Breast epithelium (tissue), 3 donors: ENCODE data around the gene KRT6C. TPM values are rescaled to one million over a fixed set of nuclear protein-coding genes. Genes with fewer than 3 reads are reported as not detected.

Source experiments
- total RNA-seq, 3 donors: library from RNA; depleted of rRNA; stranded (reverse); fragments of >200 nt; gene quantifications; one replicate each; pipeline ENCODE4 v1.1.0, GENCODE V29; 2016

The KRT6C gene
- total RNA-seq, 3 donors from 2014 or later: not detected

Other genes with a start within 250 kb of the KRT6C start
- gene KRT7, start 240.6 kb downstream of the KRT6C start, total RNA-seq: 1,000 to 10,000 TPM in 1 of 3 donors, 100 to 1,000 TPM in 1, 1 to 10 TPM in 1; 4.2 to 1,051 (median 358) TPM
- gene KRT86, start 199.2 kb downstream of the KRT6C start, total RNA-seq: 1 to 10 TPM in 1 of 3 donors, under 1 TPM in 1, not detected in 1; 0.66 to 2.2 TPM
- gene KRT81, start 182.3 kb downstream of the KRT6C start, total RNA-seq: 10 to 100 TPM in 1 of 3 donors, 1 to 10 TPM in 1, not detected in 1; 3.6 to 29.9 TPM
- under 1 TPM in 2 of 3 donors, not detected in 1; 0.33 to 0.59 TPM for gene KRT83, start 152.4 kb downstream of the KRT6C start, total RNA-seq
- gene KRT85, start 106.3 kb downstream of the KRT6C start, total RNA-seq: not detected
- not detected for gene KRT84, start 88.2 kb downstream of the KRT6C start, total RNA-seq
- gene KRT82, start 67.5 kb downstream of the KRT6C start, total RNA-seq: not detected
- gene KRT75, start 39.4 kb downstream of the KRT6C start, total RNA-seq: not detected
- gene KRT6B, start 21.7 kb downstream of the KRT6C start, total RNA-seq: 10 to 100 TPM in 2 of 3 donors, not detected in 1; 42.0 to 69.2 TPM
- 1 to 10 TPM in 1 of 3 donors, under 1 TPM in 1, not detected in 1; 0.33 to 3.1 TPM for gene KRT6A, start 19.5 kb upstream of the KRT6C start, total RNA-seq
- gene KRT5, start 46.6 kb upstream of the KRT6C start, total RNA-seq: 100 to 1,000 TPM in 2 of 3 donors, 1 to 10 TPM in 1; 4.3 to 464 (median 413) TPM
- gene KRT71, start 79.3 kb upstream of the KRT6C start, total RNA-seq: under 1 TPM in 1 of 3 donors, not detected in 2; 0.16 TPM
- not detected for gene KRT74, start 100.0 kb upstream of the KRT6C start, total RNA-seq
- gene KRT72, start 127.7 kb upstream of the KRT6C start, total RNA-seq: not detected
- gene KRT73, start 144.8 kb upstream of the KRT6C start, total RNA-seq: not detected
- not detected for gene KRT2, start 178.4 kb upstream of the KRT6C start, total RNA-seq
- gene KRT1, start 206.6 kb upstream of the KRT6C start, total RNA-seq: not detected
- under 1 TPM in 1 of 3 donors, not detected in 2; 0.48 TPM for gene KRT77, start 229.7 kb upstream of the KRT6C start, total RNA-seq